Fibroblast of lung (primary cell): ENCODE results near the gene HNRNPLL.

ENCODE experiments used
- CTCF ChIP-seq, 2 donors: IDR thresholded peaks in 1 of 2; conservative IDR thresholded peaks in 1 of 2; 1 replicate in 1 of 2; 2 replicates in 1 of 2; pipeline ENCODE4 v1.5.1; 2011 to 2012; ENCODE audit warnings: low read length in 2 of 2, control low read depth in 1 of 2, inconsistent platforms in 1 of 2, low read depth in 1 of 2, mild to moderate bottlenecking in 1 of 2
- EZH2 ChIP-seq: IDR thresholded peaks from 2 replicates; pipeline ENCODE4 v1.5.1; 2012; ENCODE audit warnings: low read length, control low read depth, mild to moderate bottlenecking; ENCODE audit errors: missing control alignments

GRCh38 chr2:38597115-38597514 is 5.6 kb downstream of the HNRNPLL start:
- no peak for TF ChIP-seq CTCF (conservative IDR thresholded peaks at IDR 0.05 in 1 of 2, IDR thresholded peaks at IDR 0.05 in 1 of 2; ENCODE audit: low read depth in 1 of 2, low read length in 2 of 2)
- no peak for TF ChIP-seq EZH2
